GM06990 (cell line): ENCODE results near the gene CYP2A7.
"Not testable (repeated sequence)": the region's sequence is repeated elsewhere in the genome, so short reads cannot be mapped to it uniquely, and the experiment has no call there.

Experiments used
- DNase-seq: peaks from one replicate; pipeline ENCODE4 v3.0.0-alpha.2; 2011; ENCODE audit not compliant: insufficient read length; ENCODE audit errors: extremely low read depth
- H3K27me3 ChIP-seq: replicated peaks from 2 replicates; pipeline ENCODE4 v1.6.0; 2011; ENCODE audit warnings: low read length; ENCODE audit not compliant: control insufficient read depth, insufficient read depth
- H3K36me3 ChIP-seq: 2 replicates; pipeline ENCODE4 v1.5.1; 2011; ENCODE audit warnings: low read length; ENCODE audit not compliant: control insufficient read depth, insufficient read depth
- H3K4me3 ChIP-seq: replicated peaks from 2 replicates; pipeline ENCODE4 v1.5.1; 2011; ENCODE audit warnings: low read depth, mild to moderate bottlenecking, control low read depth, low read length
- CTCF ChIP-seq: IDR thresholded peaks from 2 replicates; pipeline ENCODE4 v1.5.1; 2011; ENCODE audit warnings: low read length, control low read depth, mild to moderate bottlenecking, inconsistent platforms; ENCODE audit not compliant: insufficient read depth, poor library complexity, severe bottlenecking

The CYP2A7 gene

GRCh38 chr19:40882062-40882461 lies at the start of gene CYP2A7:
Gene CYP2A7 (minus strand): TSS chr19:40882231. CDS start chr19:40882210, 21 bp downstream.
- H3K27me3 ChIP-seq, H3K36me3 ChIP-seq, DNase-seq, H3K4me3 ChIP-seq: not testable (repeated sequence)

DNA sequence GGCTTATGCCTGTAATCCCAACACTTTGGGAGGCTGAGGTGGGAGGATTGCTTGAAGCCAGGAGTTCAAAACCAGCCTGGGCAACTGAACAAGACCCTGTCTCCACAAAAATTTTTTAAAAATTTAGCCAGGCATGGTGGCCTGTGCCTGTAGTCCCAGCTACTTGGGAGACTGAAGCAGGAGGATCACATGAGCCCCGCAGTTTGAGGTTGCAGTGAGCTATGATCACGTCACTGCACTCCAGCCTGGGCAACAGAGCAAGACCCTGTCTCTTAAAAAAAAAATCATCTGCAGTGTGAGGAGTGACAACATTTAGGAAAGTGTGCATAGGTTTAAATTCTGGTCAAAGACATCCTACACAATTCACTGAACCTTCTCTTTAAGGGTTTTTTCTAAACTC lies 48.8 kb upstream of the CYP2A7 start:
- not testable (repeated sequence) for H3K4me3 ChIP-seq, DNase-seq, H3K36me3 ChIP-seq, H3K27me3 ChIP-seq

DNA sequence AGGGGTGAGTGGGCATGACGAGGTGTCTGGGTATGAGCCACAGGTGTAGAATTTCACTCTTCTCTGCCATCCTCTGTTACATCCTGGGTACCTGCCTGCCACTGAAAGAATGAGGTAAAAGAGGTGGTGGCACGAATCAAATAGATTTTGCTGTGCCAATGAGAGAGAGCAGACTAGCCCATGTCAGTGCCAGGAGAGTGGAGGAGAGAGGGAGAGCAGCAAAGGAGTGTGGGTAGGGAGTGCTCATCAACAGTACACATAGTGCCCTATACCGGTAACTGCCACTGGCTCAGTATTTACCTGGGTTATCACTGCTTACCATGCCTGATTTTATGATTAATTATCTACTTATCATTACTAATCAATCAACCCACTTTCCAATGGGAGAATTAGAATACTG lies 47.9 kb upstream of the CYP2A7 start:
- H3K27me3 ChIP-seq, DNase-seq, H3K36me3 ChIP-seq, H3K4me3 ChIP-seq: not testable (repeated sequence)

DNA sequence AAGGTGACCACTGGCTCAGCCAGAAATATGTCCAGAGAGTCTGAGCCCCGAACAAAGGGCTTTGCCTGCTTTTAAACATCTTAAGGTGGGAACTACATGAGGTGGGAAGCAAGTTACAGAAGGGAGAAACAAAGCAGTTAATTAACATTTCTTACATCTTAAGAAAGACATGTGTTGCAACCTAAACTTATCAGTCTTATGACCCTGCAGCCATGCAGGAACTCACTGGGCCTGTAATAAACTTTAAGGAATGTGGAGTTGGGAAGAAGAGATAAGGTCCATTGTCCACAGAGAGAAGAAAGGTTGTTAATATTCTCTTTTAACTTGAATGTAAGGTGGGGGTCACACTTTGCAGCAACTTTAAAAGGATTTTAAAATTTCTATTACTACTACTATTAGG lies 46.8 kb upstream of the CYP2A7 start:
- TF ChIP-seq CTCF, result no peak
- no peak for DNase-seq
- Histone ChIP-seq H3K27me3 (no peaks in the 10 kb centered on the region), H3K36me3 (no peaks in the 10 kb centered on the region), H3K4me3 (no peak overlapping the region)

GRCh38 chr19:40927567-40927966 lies 45.5 kb upstream of the CYP2A7 start:
- no peak for TF ChIP-seq CTCF
- no peak for DNase-seq
- no peaks in the 10 kb centered on the region for H3K27me3 ChIP-seq
- no peaks in the 10 kb centered on the region for H3K36me3 ChIP-seq
- H3K4me3 ChIP-seq, result no peak overlapping the region

DNA sequence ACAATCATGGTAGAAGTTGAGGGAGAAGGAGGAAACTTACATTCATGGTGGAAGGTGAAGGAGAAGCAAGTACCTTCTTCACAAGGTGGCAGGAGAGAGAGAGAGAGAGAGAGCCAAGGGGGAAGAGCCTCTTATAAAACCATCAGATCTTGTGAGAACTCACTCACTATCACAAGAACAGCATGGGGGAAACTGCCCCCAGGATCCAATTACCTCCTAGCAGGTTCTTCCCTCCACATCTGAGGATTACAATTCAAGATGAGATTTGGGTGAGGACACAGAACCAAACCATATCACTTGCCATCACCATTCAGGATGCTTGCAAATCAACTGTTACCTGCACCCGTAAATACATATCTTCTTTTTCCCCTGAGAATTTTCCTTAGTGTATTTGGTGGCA lies 44.2 kb upstream of the CYP2A7 start:
- not testable (repeated sequence) for H3K27me3 ChIP-seq, DNase-seq, H3K4me3 ChIP-seq, H3K36me3 ChIP-seq

- DNase-seq, result no peak
- Histone ChIP-seq H3K36me3 (no peaks in the 10 kb centered on the region), H3K4me3 (no peak overlapping the region), H3K27me3 (no peaks in the 10 kb centered on the region)
- no peak for TF ChIP-seq CTCF
These were observed 41.9 kb upstream of the CYP2A7 start for GRCh38 chr19:40923934-40924391.

DNA sequence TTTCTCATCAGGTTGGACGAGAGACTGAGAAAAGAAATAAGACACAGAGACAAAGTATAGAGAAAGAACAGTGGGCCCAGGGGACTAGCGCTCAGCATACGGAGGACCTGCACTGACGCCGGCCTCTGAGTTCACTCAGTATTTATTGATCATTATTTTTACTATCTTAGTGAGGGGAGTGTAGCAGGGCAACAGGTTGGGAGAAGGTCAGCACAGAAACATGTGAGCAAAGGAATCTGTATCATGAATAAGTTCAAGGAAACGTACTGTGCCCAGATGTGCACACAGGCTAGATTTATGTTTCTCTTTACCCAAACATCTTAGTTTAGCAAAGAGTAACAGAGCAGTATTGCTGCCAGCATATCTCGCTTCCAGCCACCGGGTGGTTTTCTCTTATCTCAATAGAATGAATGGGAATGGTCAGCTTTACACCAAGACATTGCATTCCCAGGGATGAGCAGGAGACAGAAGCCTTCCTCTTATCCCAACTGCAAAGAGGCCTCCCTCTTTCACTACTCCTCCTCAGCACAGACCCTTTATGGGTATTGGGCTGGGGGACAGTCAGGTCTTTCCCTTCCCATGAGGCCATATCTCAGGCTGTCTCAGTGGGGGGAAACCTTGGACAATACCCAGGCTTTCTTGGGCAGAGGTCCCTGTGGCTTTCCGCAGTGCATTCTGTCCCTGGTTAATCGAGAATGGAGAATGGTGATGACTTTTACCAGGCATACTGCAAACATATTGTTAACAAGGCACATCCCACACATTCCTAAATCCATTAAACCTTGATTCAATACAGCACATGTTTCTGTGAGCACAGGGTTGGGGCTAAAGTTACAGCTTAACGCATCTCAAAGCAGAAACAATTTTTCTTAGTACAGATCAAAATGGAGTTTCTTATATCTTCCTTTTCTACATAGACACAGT lies 40.5 kb upstream of the CYP2A7 start:
- not testable (repeated sequence) for H3K4me3 ChIP-seq, DNase-seq, H3K27me3 ChIP-seq

More for the DNA sequence above, 40.5 kb upstream of the CYP2A7 start:
- H3K36me3 ChIP-seq, result not testable (repeated sequence)
